Peyer's patch (tissue), 4 donors: ENCODE measurements around the gene CD226.

ENCODE experiments used
- CTCF ChIP-seq, 6 experiments: fragments of 450-650 bp in 4 of 6; fragments of 200-600 bp in 2 of 6; sonication (generic) in 1 of 6; IDR thresholded peaks; one replicate each; pipeline ENCODE4 v1.5.1; 2017 to 2019; ENCODE audit warnings: antibody characterized with exemption in 6 of 6, mild to moderate bottlenecking in 3 of 6, moderate library complexity in 1 of 6
- POLR2A ChIP-seq, 2 donors: fragments of 450-650 bp; IDR thresholded peaks; one replicate each; pipeline ENCODE4 v1.5.1; 2017; ENCODE audit warnings: antibody characterized with exemption in 2 of 2, mild to moderate bottlenecking in 2 of 2, moderate library complexity in 2 of 2

GRCh38 chr18:69958422-69958821 is 10.7 kb upstream of the CD226 start:
- TF ChIP-seq CTCF (IDR thresholded peaks at IDR 0.05) = no peak
- no peak for TF ChIP-seq POLR2A (IDR thresholded peaks at IDR 0.05)
